Right cardiac atrium (tissue), 5 donors: ENCODE measurements around the gene FN3KRP. TPM values are rescaled to one million over a fixed set of nuclear protein-coding genes. Genes with fewer than 3 reads are reported as not detected.

ENCODE experiments used
- ATAC-seq, 2 donors: fragments of 200-7000 bp; cut with Tn5 transposase; one replicate each; pipeline versions ENCODE4 v1.8.0 to v1.9.1; 2020; ENCODE audit warnings: moderate library complexity in 2 of 2, mild to moderate bottlenecking in 1 of 2
- DNase-seq, 3 donors: peaks; one replicate each; pipeline ENCODE4 v3.0.0-alpha.2; 2020
- H3K27ac ChIP-seq: one replicate; pipeline ENCODE4 v1.5.1; 2013; ENCODE audit warnings: mild to moderate bottlenecking, low read length, control low read depth, moderate library complexity
- H3K27me3 ChIP-seq: one replicate; pipeline ENCODE4 v1.6.1; 2013; ENCODE audit not compliant: control insufficient read depth, insufficient read depth
- H3K4me1 ChIP-seq: one replicate; pipeline ENCODE4 v1.6.1; 2013; ENCODE audit warnings: low read length; ENCODE audit not compliant: control insufficient read depth, insufficient read depth
- H3K4me3 ChIP-seq: one replicate; pipeline ENCODE4 v1.5.1; 2013; ENCODE audit warnings: low read length, control low read depth
- H3K9me3 ChIP-seq: one replicate; pipeline ENCODE4 v1.6.1; 2013; ENCODE audit warnings: low read length; ENCODE audit not compliant: control insufficient read depth
- WGBS: extraction: QIAGEN DNeasy Blood & Tissue Kit; methylation state at CpG from one replicate; pipeline ENCODE4 v1.1.7; 2013; 5-methylcytosine and 5-hydroxymethylcytosine counted together
- intact Hi-C, 4 donors: fragments of 100-400 bp; cut with DNase I; formaldehyde crosslinking; loops; one replicate each; pipeline versions ENCODE4 v1.11.0 to v1.14.0; 2022 to 2023
- polyA plus RNA-seq: library from polyadenylated mRNA; stranded (reverse); fragments of 200-250 nt; gene quantifications from one replicate; pipeline ENCODE4 v1.2.3, GENCODE V29; 2013
- total RNA-seq, 4 donors: library from RNA; stranded (reverse); fragmentation: NEBNext Ultra II Directional; extraction: Animal tissue kit (Norgen Biotek cat#: 25700); gene quantifications; one replicate each; pipeline ENCODE4 v1.2.1, GENCODE V29; 2021
- donor health status: healthy with polysubstance abuse.
- donor health status: DM: no; HTN: yes; CAD: no.
- donor health status: DM: no; HTN: no; CAD: no.
- donor health status: DM: no; HTN: yes; CAD: no; lungs with severe emphysema.
- donor health status: DM: yes; HTN: yes; CAD: no.

FN3KRP gene
- total and polyA plus RNA-seq, 5 donors, result 10.4 to 15.0 (median 14.1) TPM

GRCh38 chr17:82677353-82677925 is 39.1 kb upstream of the FN3KRP start:
- 88% methylated on average over 23 of the region's 23 CpGs for WGBS
- H3K27me3 ChIP-seq, result no peaks in the 10 kb centered on the region
- intact Hi-C loops, result no loop called here
- H3K4me3 ChIP-seq, result no peak overlapping the region
- ATAC-seq, result no peak
- H3K4me1 ChIP-seq, result no peaks in the 10 kb centered on the region
- peak in 1 of 3 donors; percentile 20 for DNase-seq
- no peaks in the 10 kb centered on the region for H3K9me3 ChIP-seq
- no peak overlapping the region for H3K27ac ChIP-seq

- H3K9me3 ChIP-seq, result no peaks in the 10 kb centered on the region
- H3K27me3 ChIP-seq, result no peaks in the 10 kb centered on the region
- intact Hi-C loops, result no loop called here
- no peaks in the 10 kb centered on the region for H3K4me1 ChIP-seq
- H3K27ac ChIP-seq, result no peak overlapping the region
- peak in 1 of 3 donors; percentile 27 for DNase-seq
- WGBS, result 93% methylated on average over 14 of the region's 14 CpGs
- H3K4me3 ChIP-seq, result no peak overlapping the region
- ATAC-seq, result no peak
Observed at GRCh38 chr17:82678265-82678891, 38.1 kb upstream of the FN3KRP start.

- Histone ChIP-seq H3K4me3 (no peak overlapping the region), H3K27me3 (no peaks in the 10 kb centered on the region), H3K4me1 (no peaks in the 10 kb centered on the region), H3K9me3 (no peaks in the 10 kb centered on the region), H3K27ac (no peak overlapping the region)
- 87% methylated on average over 28 of the region's 28 CpGs for WGBS
- peak; percentile 35 to 37 for ATAC-seq
- intact Hi-C loops, result no loop called here
- peak in 1 of 3 donors; percentile 36 for DNase-seq
Observed at GRCh38 chr17:82679586-82680465, 36.7 kb upstream of the FN3KRP start.

- 98% methylated on average over 3 of the region's 3 CpGs for WGBS
- ATAC-seq (no peak), DNase-seq (no peak)
- no peak overlapping the region for H3K4me3 ChIP-seq
- intact Hi-C loops, result no loop called here
- no peaks in the 10 kb centered on the region for H3K27me3 ChIP-seq
- H3K27ac ChIP-seq, result no peak overlapping the region
- no peaks in the 10 kb centered on the region for H3K4me1 ChIP-seq
- H3K9me3 ChIP-seq, result no peaks in the 10 kb centered on the region
Observed at GRCh38 chr17:82681547-82681946, 35.0 kb upstream of the FN3KRP start.

- DNase-seq, result peak in 1 of 3 donors; percentile 3
- H3K9me3 ChIP-seq, result no peaks in the 10 kb centered on the region
- WGBS, result 95% methylated on average over 1 of the region's 1 CpG
- intact Hi-C loops, result no loop called here
- H3K4me1 ChIP-seq, result no peaks in the 10 kb centered on the region
- H3K27me3 ChIP-seq, result no peaks in the 10 kb centered on the region
- no peak for ATAC-seq
- H3K4me3 ChIP-seq, result no peak overlapping the region
- H3K27ac ChIP-seq, result no peak overlapping the region
Observed at GRCh38 chr17:82683534-82683933, 33.0 kb upstream of the FN3KRP start.

GRCh38 chr17:82684228-82684841 is 32.2 kb upstream of the FN3KRP start:
- intact Hi-C loops, result no loop called here
- no peaks in the 10 kb centered on the region for H3K27me3 ChIP-seq
- H3K4me1 ChIP-seq, result no peaks in the 10 kb centered on the region
- H3K27ac ChIP-seq, result no peak overlapping the region
- no peaks in the 10 kb centered on the region for H3K9me3 ChIP-seq
- 83% methylated on average over 13 of the region's 13 CpGs for WGBS
- DNase-seq (peak in 1 of 3 donors; percentile 41), ATAC-seq (no peak)
- no peak overlapping the region for H3K4me3 ChIP-seq

GRCh38 chr17:82685291-82685690 is 31.2 kb upstream of the FN3KRP start:
- no peaks in the 10 kb centered on the region for H3K9me3 ChIP-seq
- WGBS, result 94% methylated on average over 12 of the region's 12 CpGs
- H3K4me1 ChIP-seq, result no peaks in the 10 kb centered on the region
- no peaks in the 10 kb centered on the region for H3K27me3 ChIP-seq
- ATAC-seq (no peak), DNase-seq (peak in 1 of 3 donors; percentile 16)
- intact Hi-C loops, result no loop called here
- no peak overlapping the region for H3K4me3 ChIP-seq
- no peak overlapping the region for H3K27ac ChIP-seq

- intact Hi-C loops, result no loop called here
- Histone ChIP-seq H3K4me3 (no peak overlapping the region), H3K9me3 (no peaks in the 10 kb centered on the region), H3K27me3 (no peaks in the 10 kb centered on the region), H3K27ac (no peak overlapping the region), H3K4me1 (no peaks in the 10 kb centered on the region)
- 89% methylated on average over 19 of the region's 19 CpGs for WGBS
- peak in 1 of 2 donors; percentile 25 for ATAC-seq
- DNase-seq, result peak in 1 of 3 donors; percentile 27
Observed at GRCh38 chr17:82686366-82687324, 29.9 kb upstream of the FN3KRP start.

GRCh38 chr17:82687375-82687861 is 29.1 kb upstream of the FN3KRP start:
- Histone ChIP-seq H3K9me3 (no peaks in the 10 kb centered on the region), H3K27me3 (no peaks in the 10 kb centered on the region), H3K27ac (no peak overlapping the region), H3K4me1 (no peaks in the 10 kb centered on the region), H3K4me3 (no peak overlapping the region)
- WGBS, result 83% methylated on average over 10 of the region's 10 CpGs
- intact Hi-C loops, result no loop called here
- ATAC-seq (peak in 1 of 2 donors; percentile 28), DNase-seq (peak in 1 of 3 donors; percentile 25)

- ATAC-seq (no peak), DNase-seq (no peak)
- Histone ChIP-seq H3K4me3 (no peak overlapping the region), H3K27ac (no peak overlapping the region), H3K9me3 (no peaks in the 10 kb centered on the region), H3K4me1 (no peaks in the 10 kb centered on the region), H3K27me3 (no peaks in the 10 kb centered on the region)
- intact Hi-C loops, result no loop called here
- WGBS, result 94% methylated on average over 9 of the region's 9 CpGs
Observed at GRCh38 chr17:82687871-82688270, 28.6 kb upstream of the FN3KRP start.
